ENCODE data around the gene UCN3.
"Not testable (repeated sequence)": the region's sequence is repeated elsewhere in the genome, so short reads cannot be mapped to it uniquely, and the experiment has no call there.

The UCN3 gene

GRCh38 chr10:5369362-5370158, 4.8 kb downstream of the UCN3 start:
- no peak for DNase-seq

- DNase-seq: no peak
Observed at GRCh38 chr10:5370493-5371352, 6.0 kb downstream of the UCN3 start.

- DNase-seq: no peak
Observed at GRCh38 chr10:5373307-5373706, 8.5 kb downstream of the UCN3 start.

GRCh38 chr10:5373891-5374611, 9.3 kb downstream of the UCN3 start:
- no peak for DNase-seq

- DNase-seq: no peak
Observed at GRCh38 chr10:5376450-5376849, 11.7 kb downstream of the UCN3 start.

- DNase-seq: not testable (repeated sequence)
Observed at GRCh38 chr10:5379202-5379601, 14.4 kb downstream of the UCN3 start.

- not testable (repeated sequence) for DNase-seq
Observed at GRCh38 chr10:5380395-5380794, 15.6 kb downstream of the UCN3 start.

GRCh38 chr10:5381187-5381586, 16.4 kb downstream of the UCN3 start:
- no peak for DNase-seq

- DNase-seq: no peak
Observed at GRCh38 chr10:5385224-5385623, 20.5 kb downstream of the UCN3 start.

- no peak for DNase-seq
Observed at GRCh38 chr10:5387169-5387568, 22.4 kb downstream of the UCN3 start.

GRCh38 chr10:5390607-5391205, 25.9 kb downstream of the UCN3 start:
- DNase-seq: no peak

- no peak for DNase-seq
Observed at GRCh38 chr10:5391790-5392189, 27.0 kb downstream of the UCN3 start.

GRCh38 chr10:5393529-5393928, 28.8 kb downstream of the UCN3 start:
- DNase-seq: no peak

GRCh38 chr10:5395168-5395567, 30.4 kb downstream of the UCN3 start:
- no peak for DNase-seq

- no peak for DNase-seq
Observed at GRCh38 chr10:5396556-5397300, 32.0 kb downstream of the UCN3 start.

- no peak for DNase-seq
Observed at GRCh38 chr10:5399332-5399731, 34.6 kb downstream of the UCN3 start.

- no peak for DNase-seq
Observed at GRCh38 chr10:5400468-5401240, 35.9 kb downstream of the UCN3 start.

- no peak for DNase-seq
Observed at GRCh38 chr10:5402798-5403197, 38.0 kb downstream of the UCN3 start.

- DNase-seq: no peak
Observed at GRCh38 chr10:5404208-5405041, 39.7 kb downstream of the UCN3 start, which contains the start of gene TUBAL3. Gene TUBAL3, minus strand, starts transcription at chr10:5404828. Its CDS starts 36 bp downstream, at chr10:5404792.

GRCh38 chr10:5406918-5407317, 42.2 kb downstream of the UCN3 start:
- DNase-seq: no peak
